HFF-Myc (cell line): ENCODE measurements around the gene RHBG.

Experiments used
- DNase-seq: peaks from one replicate; pipeline ENCODE4 v3.0.0-alpha.2; 2011; ENCODE audit warnings: low read depth; ENCODE audit errors: extremely low read depth
- H3K4me3 ChIP-seq: replicated peaks from 2 replicates; pipeline ENCODE4 v1.5.1; 2011; ENCODE audit warnings: low read depth, mild to moderate bottlenecking, control low read depth, low read length
- CTCF ChIP-seq: IDR thresholded peaks from 2 replicates; pipeline ENCODE4 v1.5.1; 2012; ENCODE audit warnings: mild to moderate bottlenecking, low read depth, low read length, control low read depth; ENCODE audit errors: missing control alignments

Gene RHBG

GRCh38 chr1:156356262-156356874, 12.6 kb upstream of the RHBG start:
- no peak overlapping the region for H3K4me3 ChIP-seq
- DNase-seq: no peak
- no peak for TF ChIP-seq CTCF

- peak; percentile 97 for TF ChIP-seq CTCF
- DNase-seq: no peak
- no peak overlapping the region for H3K4me3 ChIP-seq
These were observed 12.0 kb upstream of the RHBG start for GRCh38 chr1:156356875-156357534.

GRCh38 chr1:156357977-156358376, 11.0 kb upstream of the RHBG start:
- no peak for DNase-seq
- TF ChIP-seq CTCF: no peak
- no peak overlapping the region for H3K4me3 ChIP-seq

- TF ChIP-seq CTCF: no peak
- H3K4me3 ChIP-seq: no peak overlapping the region
- no peak for DNase-seq
These were observed 10.4 kb upstream of the RHBG start for GRCh38 chr1:156358641-156359040.

- no peak for DNase-seq
- no peak for TF ChIP-seq CTCF
- no peak overlapping the region for H3K4me3 ChIP-seq
These were observed 9.8 kb upstream of the RHBG start for GRCh38 chr1:156359249-156359648.

GRCh38 chr1:156359973-156360372, 9.0 kb upstream of the RHBG start:
- H3K4me3 ChIP-seq: no peak overlapping the region
- DNase-seq: peak; percentile 36
- TF ChIP-seq CTCF: peak; percentile 63
